Measurements from ENCODE around the gene PRSS48. TPM values are rescaled to one million over a fixed set of nuclear protein-coding genes. Genes with fewer than 3 reads are reported as not detected.
A peak's percentile ranks its signal among the peaks of the same experiment; 100 is the strongest.
"Not testable (repeated sequence)": the region's sequence is repeated elsewhere in the genome, so short reads cannot be mapped to it uniquely, and the experiment has no call there.

The PRSS48 gene
- total RNA-seq, 4 donors from 2014 or later: not detected

DNA sequence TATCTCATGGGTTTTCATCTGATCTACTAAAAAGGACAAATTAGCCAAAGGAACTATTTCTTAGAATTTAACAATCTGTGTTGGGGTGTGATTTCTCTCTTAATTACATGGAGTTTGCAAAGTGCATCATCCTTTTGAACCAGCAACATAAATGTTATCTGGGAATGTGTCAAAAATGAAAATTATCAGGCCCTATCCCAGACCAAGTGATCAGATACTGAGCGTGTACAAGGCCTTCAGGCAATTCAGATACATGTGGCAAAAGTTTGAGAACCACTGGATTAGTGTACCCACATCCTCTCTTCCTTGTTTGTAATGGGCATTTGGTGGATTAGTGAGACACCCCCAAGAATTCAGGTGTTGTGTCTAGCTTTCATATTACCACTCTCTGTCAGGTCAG, 44.6 kb downstream of the PRSS48 start:
- Histone ChIP-seq H3K4me1 (peaks cover 15 to 61% (median 22%) of the 10 kb centered on the region in 3 donors), H3K4me3 (no peak overlapping the region), H3K27me3 (no peaks in the 10 kb centered on the region), H3K27ac (peak overlapping the region; percentile 70 to 97 (median 83)), H3K9me3 (no peaks in the 10 kb centered on the region), H3K36me3 (no peaks in the 10 kb centered on the region)
- no peak for ATAC-seq
- 60 to 80% methylated on average over 1 of the region's 1 CpG for WGBS, 2 donors (ENCODE audit: low coverage in 1 of 2)
- TF ChIP-seq POLR2AphosphoS5 (IDR thresholded peaks at IDR 0.05) (no peak), POLR2A (IDR thresholded peaks at IDR 0.05) (no peak), EP300 (IDR thresholded peaks at IDR 0.05) (no peak)
- TF ChIP-seq, protein P1, sequence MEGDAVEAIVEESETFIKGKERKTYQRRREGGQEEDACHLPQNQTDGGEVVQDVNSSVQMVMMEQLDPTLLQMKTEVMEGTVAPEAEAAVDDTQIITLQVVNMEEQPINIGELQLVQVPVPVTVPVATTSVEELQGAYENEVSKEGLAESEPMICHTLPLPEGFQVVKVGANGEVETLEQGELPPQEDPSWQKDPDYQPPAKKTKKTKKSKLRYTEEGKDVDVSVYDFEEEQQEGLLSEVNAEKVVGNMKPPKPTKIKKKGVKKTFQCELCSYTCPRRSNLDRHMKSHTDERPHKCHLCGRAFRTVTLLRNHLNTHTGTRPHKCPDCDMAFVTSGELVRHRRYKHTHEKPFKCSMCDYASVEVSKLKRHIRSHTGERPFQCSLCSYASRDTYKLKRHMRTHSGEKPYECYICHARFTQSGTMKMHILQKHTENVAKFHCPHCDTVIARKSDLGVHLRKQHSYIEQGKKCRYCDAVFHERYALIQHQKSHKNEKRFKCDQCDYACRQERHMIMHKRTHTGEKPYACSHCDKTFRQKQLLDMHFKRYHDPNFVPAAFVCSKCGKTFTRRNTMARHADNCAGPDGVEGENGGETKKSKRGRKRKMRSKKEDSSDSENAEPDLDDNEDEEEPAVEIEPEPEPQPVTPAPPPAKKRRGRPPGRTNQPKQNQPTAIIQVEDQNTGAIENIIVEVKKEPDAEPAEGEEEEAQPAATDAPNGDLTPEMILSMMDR (IDR thresholded peaks at IDR 0.05): no peak

DNA sequence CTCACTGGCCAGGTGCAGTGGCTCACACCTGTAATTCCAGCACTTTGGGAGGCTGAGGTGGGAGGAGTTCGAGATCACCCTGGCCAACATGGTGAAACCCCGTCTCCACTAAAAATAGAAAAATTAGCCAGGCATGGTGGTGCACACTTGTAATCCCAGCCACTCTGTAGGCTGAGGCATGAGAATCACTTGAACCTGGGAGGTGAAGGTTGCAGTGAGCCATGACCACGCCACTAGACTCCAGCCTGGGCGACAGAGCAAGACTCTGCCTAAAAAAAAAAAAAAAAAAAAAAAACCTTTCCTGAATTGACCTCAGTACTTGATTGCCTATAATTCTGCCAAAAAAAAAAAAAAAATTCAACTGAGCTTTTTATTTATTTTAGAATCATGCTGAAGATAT, 45.2 kb downstream of the PRSS48 start:
- Histone ChIP-seq H3K27ac (peak overlapping the region; percentile 70 to 97 (median 83)), H3K4me1 (peaks cover 10 to 55% (median 18%) of the 10 kb centered on the region in 3 donors)
- not testable (repeated sequence) for H3K27me3 ChIP-seq, H3K36me3 ChIP-seq, H3K9me3 ChIP-seq, ATAC-seq, H3K4me3 ChIP-seq
- 44% methylated on average over 2 of the region's 4 CpGs; no CpG with 5 or more reads in 1 of the 2 donors for WGBS, 2 donors (ENCODE audit: low coverage in 1 of 2)

DNA sequence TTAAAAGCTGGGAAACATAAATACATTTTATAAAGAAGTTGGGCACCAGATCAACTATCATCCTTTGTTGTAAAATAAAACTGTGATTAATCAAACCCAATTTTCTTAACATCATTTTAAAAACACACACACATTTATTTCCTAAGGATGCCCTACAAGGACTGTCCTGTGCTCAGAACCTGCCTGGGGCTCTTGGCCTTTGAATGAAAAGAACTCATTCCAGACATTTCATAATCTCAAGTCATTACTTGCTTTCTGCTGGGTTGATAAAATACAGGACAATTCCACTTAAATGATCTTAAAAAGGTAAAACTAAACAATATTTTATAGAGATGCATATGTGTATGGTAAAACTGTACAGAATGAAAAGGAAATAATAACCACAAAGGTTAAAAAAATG, 45.6 kb downstream of the PRSS48 start:
- no peaks in the 10 kb centered on the region for H3K36me3 ChIP-seq
- no peaks in the 10 kb centered on the region for H3K27me3 ChIP-seq
- H3K9me3 ChIP-seq: no peaks in the 10 kb centered on the region
- TF ChIP-seq, protein P1 (IDR thresholded peaks at IDR 0.05): no peak
- TF ChIP-seq EP300 (IDR thresholded peaks at IDR 0.05): no peak
- peak; percentile 31 for TF ChIP-seq POLR2AphosphoS5 (IDR thresholded peaks at IDR 0.05)
- TF ChIP-seq POLR2A (IDR thresholded peaks at IDR 0.05): no peak
- peaks cover 9 to 51% (median 18%) of the 10 kb centered on the region in 3 donors for H3K4me1 ChIP-seq
- H3K27ac ChIP-seq: peak overlapping the region; percentile 60 to 97 (median 92)
- H3K4me3 ChIP-seq: no peak overlapping the region
- no peak for ATAC-seq

DNA sequence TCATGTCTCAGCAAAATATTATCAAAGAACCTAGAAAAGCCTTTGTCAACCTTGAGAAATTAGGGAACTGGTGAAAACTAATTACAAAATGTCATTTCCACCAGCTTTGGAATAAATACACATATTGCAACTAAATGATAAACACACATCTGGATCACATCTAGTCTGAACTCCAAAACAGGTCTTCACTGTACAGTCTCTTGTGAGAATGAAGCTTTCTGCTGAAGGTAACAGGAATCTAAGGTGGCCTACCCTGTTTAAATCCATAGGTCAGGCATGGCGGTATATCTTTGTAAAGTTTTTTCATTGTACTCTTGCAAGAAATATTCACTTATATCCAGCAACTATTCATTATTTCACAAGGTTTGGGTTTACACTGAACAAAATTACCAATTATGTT, 46.7 kb downstream of the PRSS48 start:
- no peak for ATAC-seq
- 60 to 87% methylated on average over 1 of the region's 1 CpG for WGBS, 2 donors (ENCODE audit: low coverage in 1 of 2)
- H3K27ac ChIP-seq: peak overlapping the region; percentile 60 to 97 (median 92)
- no peaks in the 10 kb centered on the region for H3K36me3 ChIP-seq
- peaks cover 9 to 46% (median 18%) of the 10 kb centered on the region in 3 donors for H3K4me1 ChIP-seq
- H3K27me3 ChIP-seq: no peaks in the 10 kb centered on the region
- TF ChIP-seq POLR2AphosphoS5 (IDR thresholded peaks at IDR 0.05) (no peak), POLR2A (IDR thresholded peaks at IDR 0.05) (no peak), EP300 (IDR thresholded peaks at IDR 0.05) (no peak)
- TF ChIP-seq, protein P1 (IDR thresholded peaks at IDR 0.05): no peak
- peak overlapping the region; percentile 76 to 93 for H3K4me3 ChIP-seq
- no peaks in the 10 kb centered on the region for H3K9me3 ChIP-seq

DNA sequence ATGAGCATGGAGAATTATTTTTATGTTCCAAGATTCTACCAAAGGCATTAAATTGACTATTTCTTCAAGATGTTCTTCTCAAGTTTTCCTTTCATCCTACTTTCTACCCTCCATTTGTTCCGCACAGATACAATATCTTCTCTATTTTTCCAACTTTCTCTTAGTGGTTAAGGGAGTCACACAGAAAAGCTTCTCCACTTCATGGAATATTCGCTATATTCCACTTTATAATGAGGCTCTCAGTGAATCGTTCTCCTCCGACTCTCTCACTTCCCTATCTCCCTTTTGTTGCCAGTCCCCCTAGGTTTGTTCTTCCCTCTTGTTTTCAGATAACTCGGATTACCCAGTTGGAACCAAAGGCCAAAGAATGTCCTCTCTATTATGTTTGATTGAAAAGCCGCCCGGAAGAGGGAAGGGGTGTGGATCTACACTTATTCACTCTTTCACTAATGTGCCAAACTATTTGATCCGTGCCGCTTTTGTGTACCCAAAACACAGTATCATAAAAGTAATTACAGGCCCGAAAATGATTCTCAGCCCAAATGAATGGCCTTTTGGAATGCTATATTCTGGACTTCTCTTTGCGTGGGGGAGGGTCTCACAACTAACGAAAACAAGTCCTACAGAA, 47.3 kb downstream of the PRSS48 start:
- Histone ChIP-seq H3K4me1 (peaks cover 9 to 46% (median 18%) of the 10 kb centered on the region in 3 donors), H3K27ac (peak overlapping the region; percentile 60 to 97 (median 92)), H3K4me3 (peak overlapping the region; percentile 76 to 93), H3K27me3 (no peaks in the 10 kb centered on the region), H3K36me3 (no peaks in the 10 kb centered on the region), H3K9me3 (no peaks in the 10 kb centered on the region)
- TF ChIP-seq, protein P1 (IDR thresholded peaks at IDR 0.05): no peak
- TF ChIP-seq POLR2A (IDR thresholded peaks at IDR 0.05) (no peak), POLR2AphosphoS5 (IDR thresholded peaks at IDR 0.05) (no peak), EP300 (IDR thresholded peaks at IDR 0.05) (no peak)
- no peak for ATAC-seq
- WGBS, 2 donors (ENCODE audit: low coverage in 1 of 2): 11 to 22% methylated on average over 10 of the region's 12 CpGs
